ENCODE measurements around the gene HBD.

Gene HBD

DNA sequence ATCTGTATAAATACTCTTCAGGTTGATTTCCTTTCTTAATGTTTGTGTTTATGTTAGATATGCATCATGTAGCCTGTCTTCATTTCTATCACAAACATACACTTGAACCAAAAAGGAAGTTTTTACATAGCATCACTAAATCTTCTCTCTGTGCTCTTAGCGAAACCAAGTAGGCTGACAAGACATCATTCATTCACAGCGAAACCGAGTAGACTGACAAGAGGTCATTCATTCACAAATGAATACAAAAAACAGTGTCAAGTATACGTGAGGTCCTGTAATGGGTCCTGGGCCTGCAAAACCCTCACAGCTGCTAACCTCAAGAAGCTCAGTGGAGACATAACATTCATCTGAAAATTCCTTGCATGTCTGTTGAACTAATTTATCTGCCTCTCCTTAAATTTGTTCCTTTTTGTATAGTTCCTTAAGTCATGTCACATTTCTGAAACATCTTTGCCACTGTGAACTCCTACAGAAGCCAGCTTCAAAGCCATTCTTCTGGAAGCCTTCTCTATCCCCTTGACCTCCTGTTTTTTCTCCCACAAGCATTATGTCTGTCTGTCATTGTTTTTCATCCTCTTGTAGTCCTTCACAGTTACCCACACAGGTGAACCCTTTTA lies 45.3 kb upstream of the HBD start:
- no peak for TF ChIP-seq CTCF (IDR thresholded peaks at IDR 0.05; ENCODE audit: borderline replicate concordance, control extremely low read depth, extremely low read depth, insufficient read depth, missing control alignments)
- in situ Hi-C loops (cut with MboI; ENCODE audit: low sequenced_read_pairs, unreplicated experiment): no loop called here
- DNase-seq (ENCODE audit: low spot score): no peak

- in situ Hi-C loops (cut with MboI; ENCODE audit: low sequenced_read_pairs, unreplicated experiment): no loop called here
These were observed 43.6 kb upstream of the HBD start for GRCh38 chr11:5277807-5278382.

DNA sequence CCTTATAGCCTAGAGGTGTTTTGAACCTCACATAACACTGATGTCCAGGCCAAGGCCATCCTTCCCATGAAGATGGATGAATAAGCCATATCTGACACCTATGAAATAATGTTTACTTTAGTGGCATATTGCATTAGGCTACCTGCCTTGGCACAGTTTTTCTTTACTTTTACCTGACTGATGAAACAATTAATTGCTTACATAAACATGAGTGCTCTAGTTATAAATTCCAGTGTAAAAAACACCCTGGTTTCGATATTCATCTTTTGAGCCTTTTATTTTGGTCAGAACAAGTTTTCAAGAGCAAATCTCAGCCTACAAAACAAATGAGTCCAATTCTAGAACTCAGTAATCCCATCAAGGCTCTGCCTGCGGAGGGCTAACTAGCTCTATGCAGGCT lies 42.4 kb upstream of the HBD start:
- in situ Hi-C loops (cut with MboI; ENCODE audit: low sequenced_read_pairs, unreplicated experiment): no loop called here
- no peak for TF ChIP-seq CTCF (IDR thresholded peaks at IDR 0.05; ENCODE audit: borderline replicate concordance, control extremely low read depth, extremely low read depth, insufficient read depth, missing control alignments)
- DNase-seq (ENCODE audit: low spot score): no peak

More at GRCh38 chr11:5277807-5278382, 43.6 kb upstream of the HBD start:
- no peak for TF ChIP-seq CTCF (IDR thresholded peaks at IDR 0.05; ENCODE audit: borderline replicate concordance, control extremely low read depth, extremely low read depth, insufficient read depth, missing control alignments)
- no peak for DNase-seq (ENCODE audit: low spot score)

DNA sequence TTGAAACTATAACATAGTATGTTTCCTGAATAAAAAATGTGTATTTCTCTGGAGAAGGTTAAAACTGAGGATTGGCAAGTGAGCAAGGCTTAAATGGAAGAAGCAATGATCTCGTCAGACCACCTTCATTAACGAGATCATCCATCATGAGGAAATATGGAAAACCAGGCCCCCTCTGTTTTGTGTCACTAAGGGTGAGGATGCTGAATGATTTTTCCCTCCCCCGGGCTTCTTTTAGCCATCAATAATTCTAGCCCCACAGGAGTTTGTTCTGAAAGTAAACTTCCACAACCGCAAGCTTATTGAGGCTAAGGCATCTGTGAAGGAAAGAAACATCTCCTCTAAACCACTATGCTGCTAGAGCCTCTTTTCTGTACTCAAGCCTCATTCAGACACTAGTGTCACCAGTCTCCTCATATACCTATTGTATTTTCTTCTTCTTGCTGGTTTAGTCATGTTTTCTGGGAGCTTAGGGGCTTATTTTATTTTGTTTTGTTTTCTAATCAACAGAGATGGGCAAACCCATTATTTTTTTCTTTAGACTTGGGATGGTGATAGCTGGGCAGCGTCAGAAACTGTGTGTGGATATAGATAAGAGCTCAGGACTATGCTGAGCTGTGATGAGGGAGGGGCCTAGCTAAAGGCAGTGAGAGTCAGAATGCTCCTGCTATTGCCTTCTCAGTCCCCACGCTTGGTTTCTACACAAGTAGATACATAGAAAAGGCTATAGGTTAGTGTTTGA lies 41.3 kb upstream of the HBD start:
- no peak for TF ChIP-seq CTCF (IDR thresholded peaks at IDR 0.05; ENCODE audit: borderline replicate concordance, control extremely low read depth, extremely low read depth, insufficient read depth, missing control alignments)
- in situ Hi-C loops (cut with MboI; ENCODE audit: low sequenced_read_pairs, unreplicated experiment): no loop called here
- DNase-seq (ENCODE audit: low spot score): no peak

- DNase-seq (ENCODE audit: low spot score): no peak
- in situ Hi-C loops (cut with MboI; ENCODE audit: low sequenced_read_pairs, unreplicated experiment): no loop called here
- TF ChIP-seq CTCF (IDR thresholded peaks at IDR 0.05; ENCODE audit: borderline replicate concordance, control extremely low read depth, extremely low read depth, insufficient read depth, missing control alignments): no peak
These were observed 40.1 kb upstream of the HBD start for GRCh38 chr11:5274395-5274794.

- DNase-seq (ENCODE audit: low spot score): no peak
- in situ Hi-C loops (cut with MboI; ENCODE audit: low sequenced_read_pairs, unreplicated experiment): no loop called here
- no peak for TF ChIP-seq CTCF (IDR thresholded peaks at IDR 0.05; ENCODE audit: borderline replicate concordance, control extremely low read depth, extremely low read depth, insufficient read depth, missing control alignments)
These were observed 38.2 kb upstream of the HBD start for GRCh38 chr11:5272395-5273017.
